GM20431 (cell line): Measurements from ENCODE around the gene SLC6A12.
"Not testable (repeated sequence)": the region's sequence is repeated elsewhere in the genome, so short reads cannot be mapped to it uniquely, and the experiment has no call there.

Experiments used
- in situ Hi-C: fragments of 300-500 bp; cut with MseI, MboI; formaldehyde crosslinking; loops from one replicate; pipeline ENCODE4 v1.15.0; 2020; ENCODE audit warnings: low sequenced_read_pairs; ENCODE audit not compliant: unreplicated experiment

SLC6A12 gene

GRCh38 chr12:235967-236366 lies 22.0 kb upstream of the SLC6A12 start:
- in situ Hi-C loops, result not testable (repeated sequence)

DNA sequence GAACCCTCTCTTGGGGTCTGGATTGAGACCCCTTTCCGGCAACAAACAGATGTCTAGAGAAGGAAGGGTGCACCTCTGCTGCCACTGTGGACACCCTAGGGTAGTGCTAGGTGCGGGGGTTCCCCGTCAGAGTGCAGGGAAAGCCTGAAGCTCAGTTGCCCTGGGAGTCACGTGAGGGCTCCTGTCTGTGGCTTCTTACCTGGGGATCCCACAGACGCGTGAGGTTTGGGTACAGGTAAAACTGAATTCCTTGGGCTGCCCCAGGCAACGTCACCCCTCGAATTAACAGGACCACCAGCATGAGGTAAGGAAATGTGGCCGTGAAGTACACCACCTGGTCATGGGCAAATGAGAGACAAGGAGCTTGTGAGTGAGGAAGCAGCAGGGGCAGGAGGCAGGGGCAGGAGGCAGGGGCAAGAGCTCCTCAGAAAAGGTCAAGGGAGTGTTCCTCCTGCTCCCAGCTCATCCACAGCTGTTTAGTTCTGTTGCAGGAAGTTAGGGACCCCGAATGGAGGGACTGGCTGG lies 21.0 kb upstream of the SLC6A12 start:
- in situ Hi-C loops, result no loop called here

DNA sequence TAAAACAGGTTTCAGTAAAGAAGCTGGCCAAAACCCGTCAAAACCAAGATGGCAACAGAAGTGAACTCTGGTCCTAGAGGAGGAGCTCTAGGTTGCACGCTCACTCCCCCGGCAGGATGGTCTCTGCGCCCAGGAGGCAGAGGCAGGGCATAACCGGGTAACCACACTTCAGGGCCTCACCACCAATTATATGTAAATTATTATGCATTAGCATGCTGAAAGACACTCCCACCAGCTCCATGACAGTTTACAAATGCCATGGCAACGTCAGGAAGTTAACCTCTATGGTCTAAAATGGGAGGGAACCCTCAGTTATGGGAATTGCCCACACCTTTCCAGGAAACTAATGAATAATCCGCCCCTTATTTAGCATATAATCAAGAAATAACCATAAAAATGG lies 20.1 kb upstream of the SLC6A12 start:
- in situ Hi-C loops, result no loop called here

GRCh38 chr12:233615-233968 lies 19.6 kb upstream of the SLC6A12 start:
- in situ Hi-C loops, result no loop called here

DNA sequence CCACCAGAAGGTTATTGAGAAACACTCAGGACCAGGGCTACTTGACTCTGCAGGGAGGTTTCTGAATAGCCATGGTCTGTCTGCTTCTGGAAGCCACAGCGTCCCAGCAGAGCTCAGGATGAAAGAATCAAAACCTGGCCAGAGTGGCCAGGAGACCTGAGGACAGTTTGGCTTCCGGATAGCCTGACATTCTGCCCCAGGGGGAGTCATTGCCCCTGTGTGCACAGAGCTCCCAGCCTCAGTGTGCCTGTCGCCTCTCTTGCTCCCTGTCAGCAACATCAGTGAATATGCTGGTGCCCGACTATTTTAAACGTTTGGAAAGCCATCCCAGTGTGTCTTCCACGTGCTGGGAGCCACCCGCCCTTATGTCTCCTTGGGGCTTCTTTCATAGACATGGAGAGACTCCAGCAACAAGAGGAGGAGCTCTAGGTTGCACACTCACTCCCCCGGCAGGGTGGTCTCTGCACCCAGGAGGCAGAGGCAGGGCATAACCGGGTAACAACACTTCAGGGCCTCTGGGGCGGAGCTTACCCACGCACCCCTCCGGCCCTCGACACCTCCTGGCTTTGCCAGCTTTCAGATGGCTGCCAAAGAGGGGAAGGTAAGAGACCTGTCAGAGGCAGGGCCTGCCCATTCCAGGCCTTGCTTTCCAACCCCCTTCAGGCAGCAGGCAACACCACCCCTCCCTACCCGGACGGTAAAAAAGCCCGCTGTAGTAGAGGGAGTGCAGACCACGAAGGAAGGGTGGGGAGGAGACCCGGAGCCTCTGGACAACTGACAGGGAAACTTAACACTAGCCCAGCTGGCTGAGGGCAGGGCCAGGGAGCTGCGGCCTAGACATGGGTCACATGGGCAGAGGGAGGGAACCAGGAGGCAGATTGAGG lies 19.0 kb upstream of the SLC6A12 start:
- in situ Hi-C loops, result no loop called here

DNA sequence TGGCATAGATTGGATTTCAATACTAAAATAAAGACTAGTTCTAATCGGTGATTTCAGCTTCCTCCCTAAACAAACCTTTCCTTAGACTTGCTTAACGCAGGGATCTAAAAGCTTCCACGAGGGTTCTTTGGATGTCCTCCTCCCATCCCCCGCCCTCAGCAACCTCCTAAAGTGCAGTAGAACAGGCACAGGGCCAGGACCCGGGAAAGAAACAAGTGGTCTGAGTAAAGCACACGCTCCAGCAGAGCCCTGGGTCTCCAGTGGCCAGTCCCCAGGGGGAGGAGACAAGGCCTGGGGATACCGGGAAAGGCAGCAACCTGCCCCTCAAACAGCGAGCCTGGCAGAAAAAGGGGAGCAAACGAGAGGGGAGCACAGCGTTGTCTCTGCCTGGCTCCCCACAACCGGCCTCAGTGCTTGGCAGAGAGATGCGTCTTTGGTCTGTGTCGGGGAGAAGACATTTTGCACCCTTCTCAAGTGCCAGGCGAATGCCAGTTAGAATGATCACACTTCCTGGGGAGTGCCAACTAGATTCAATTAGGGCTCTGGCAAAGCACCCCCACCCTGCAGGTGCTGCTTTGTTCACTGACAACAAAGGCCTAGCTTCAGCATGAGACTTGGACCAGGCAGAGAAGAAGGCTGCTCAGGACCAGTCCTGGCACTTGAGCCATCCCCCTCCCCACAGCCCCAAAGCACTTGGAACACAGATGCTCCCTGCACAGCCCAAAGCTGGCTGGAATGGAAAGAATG lies 17.1 kb upstream of the SLC6A12 start:
- in situ Hi-C loops, result no loop called here

- in situ Hi-C loops, result no loop called here
Measured at GRCh38 chr12:229441-230191, 15.7 kb upstream of the SLC6A12 start.

DNA sequence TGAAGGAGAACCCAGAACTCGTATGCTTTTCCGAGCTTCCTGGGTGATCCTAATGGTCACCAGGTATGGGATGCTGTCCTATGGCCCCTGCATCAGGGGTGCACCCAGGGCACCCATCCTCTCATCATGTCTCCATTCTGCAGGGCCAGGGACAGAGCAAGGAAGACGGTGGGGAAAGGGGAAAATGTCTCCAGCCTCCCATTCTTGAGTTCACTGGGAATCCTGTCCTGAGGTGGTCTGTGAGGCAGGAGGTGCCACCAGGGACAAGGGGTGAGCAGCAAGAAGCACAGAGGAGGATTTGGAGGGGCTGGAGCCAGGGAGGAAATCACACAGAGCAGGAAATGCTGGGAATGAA lies 14.9 kb upstream of the SLC6A12 start:
- in situ Hi-C loops, result no loop called here

- in situ Hi-C loops, result no loop called here
Measured at GRCh38 chr12:227923-228845, 14.2 kb upstream of the SLC6A12 start.

GRCh38 chr12:227286-227915 lies 13.4 kb upstream of the SLC6A12 start:
- in situ Hi-C loops, result no loop called here

GRCh38 chr12:226401-226800 lies 12.4 kb upstream of the SLC6A12 start:
- in situ Hi-C loops, result no loop called here

DNA sequence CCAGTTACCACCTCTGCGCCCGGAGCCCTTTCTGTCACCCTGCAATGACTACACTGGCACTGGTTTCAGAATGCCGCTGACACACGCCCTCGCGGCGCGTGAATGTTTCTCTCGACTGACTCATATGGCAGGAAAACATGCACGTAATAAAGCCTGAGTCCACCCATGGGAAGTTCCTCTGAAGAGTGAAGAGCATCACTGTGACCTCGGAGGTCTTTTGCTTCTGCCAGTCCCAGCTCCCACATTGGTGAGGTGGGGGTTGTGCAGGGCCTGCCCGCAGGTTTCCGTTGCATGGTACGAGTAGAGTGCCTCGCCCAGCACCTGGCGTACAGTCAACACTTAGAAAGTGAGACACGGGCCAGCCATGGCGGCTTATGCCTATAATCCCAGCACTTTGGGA lies 11.1 kb upstream of the SLC6A12 start:
- in situ Hi-C loops, result no loop called here

- in situ Hi-C loops, result no loop called here
Measured at GRCh38 chr12:224330-224729, 10.4 kb upstream of the SLC6A12 start.

- in situ Hi-C loops, result no loop called here
Measured at GRCh38 chr12:223841-224240, 9.9 kb upstream of the SLC6A12 start.

DNA sequence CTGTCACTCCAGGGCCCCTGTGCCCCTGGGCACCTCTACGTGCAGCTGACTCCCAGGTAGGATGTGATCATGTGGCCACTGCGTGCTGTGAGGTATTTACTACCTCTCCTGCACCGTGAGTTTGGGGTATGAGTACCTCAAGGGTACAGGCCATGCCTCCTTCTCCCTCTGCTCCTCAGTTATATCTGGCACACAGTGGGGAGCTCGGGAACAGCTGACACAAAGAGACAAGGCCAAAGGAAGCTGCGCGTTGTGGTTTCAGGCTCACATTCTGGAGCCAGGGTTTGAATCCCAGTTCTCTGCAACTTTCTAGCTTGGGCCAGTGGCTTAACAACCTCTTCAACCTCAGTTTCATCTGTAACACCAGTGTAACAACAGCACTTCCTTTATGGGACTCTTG lies 7.8 kb upstream of the SLC6A12 start:
- in situ Hi-C loops, result no loop called here

DNA sequence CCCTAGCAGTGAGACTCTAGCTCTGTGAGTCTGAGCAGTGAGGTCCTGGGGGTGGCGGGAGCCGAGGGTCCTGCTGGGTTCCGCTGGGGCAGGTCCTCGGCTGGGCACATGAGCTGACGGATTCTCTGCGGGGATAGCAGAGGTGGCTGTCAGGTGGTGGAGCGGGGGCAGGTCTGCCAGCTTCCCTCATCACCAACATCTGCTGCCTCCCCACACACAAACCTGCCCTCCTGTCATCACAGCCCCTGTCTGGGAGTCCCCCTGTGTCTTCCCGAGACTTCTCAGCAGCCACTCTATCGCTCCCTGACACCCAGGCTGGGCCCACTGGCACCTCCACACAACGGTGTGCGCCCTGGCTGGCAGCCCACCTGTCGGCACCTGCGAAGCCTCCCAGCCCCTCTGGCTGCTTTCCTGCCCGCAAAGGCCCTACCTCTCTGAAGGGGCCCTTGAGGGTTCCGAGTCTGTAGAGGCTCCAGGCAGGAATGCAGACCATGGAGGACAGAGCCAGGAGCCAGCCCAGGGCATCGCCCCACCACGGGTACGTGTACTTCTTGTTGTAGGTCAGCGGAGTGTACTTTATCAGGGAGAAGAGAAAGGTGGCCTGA lies 7.1 kb upstream of the SLC6A12 start:
- in situ Hi-C loops, result no loop called here

DNA sequence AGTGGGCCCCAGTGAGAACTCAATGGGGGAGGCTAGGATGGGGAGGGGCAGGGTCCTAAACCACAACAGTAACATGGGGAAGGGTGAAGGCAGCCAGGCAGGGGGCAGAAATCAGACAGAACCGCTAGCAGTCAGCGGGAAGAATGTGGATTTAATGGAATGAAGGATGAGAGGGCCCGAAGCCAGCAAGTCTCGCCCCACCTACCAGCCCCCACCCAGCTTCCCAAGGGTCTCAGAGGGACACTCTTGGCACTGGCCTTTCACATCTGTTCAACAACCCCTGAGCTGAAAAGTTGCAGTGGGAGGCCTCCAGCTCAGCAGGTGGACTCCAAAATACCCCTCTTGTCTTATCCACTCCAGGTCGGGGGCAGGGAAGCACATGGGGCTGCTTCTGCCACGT lies 6.5 kb upstream of the SLC6A12 start:
- in situ Hi-C loops, result no loop called here

DNA sequence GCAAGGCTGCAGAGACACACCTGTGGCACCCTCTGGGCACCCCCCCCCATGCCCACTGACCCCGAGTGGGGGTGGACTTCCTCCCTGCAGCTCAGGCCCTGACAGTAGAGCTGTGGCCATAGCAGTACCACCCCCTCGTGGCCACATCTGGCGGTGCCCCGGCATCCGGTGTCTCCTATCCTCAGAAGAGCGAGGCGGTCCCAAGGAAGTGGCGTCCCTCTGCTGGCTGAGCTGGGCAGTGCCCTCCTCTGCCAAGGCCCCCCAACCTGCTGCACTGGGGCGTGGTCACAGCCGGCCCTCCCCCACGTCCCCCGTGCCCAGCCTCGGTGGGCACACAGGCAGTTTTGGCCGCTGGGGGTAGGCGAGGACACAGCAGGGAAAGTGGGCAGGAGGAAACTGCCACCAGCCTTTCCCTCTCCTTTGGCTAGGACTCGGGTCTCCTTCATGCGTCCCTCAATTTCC lies 6.0 kb upstream of the SLC6A12 start:
- in situ Hi-C loops, result no loop called here
